T47D (cell line): ENCODE data around the gene SEC24D.

Experiments
- DNase-seq, 2 experiments: peaks; one replicate each; pipeline versions ENCODE4 v3.0.0 to v3.0.0-alpha.2; 2011 to 2012; ENCODE audit warnings: low read depth in 1 of 2, low spot score in 1 of 2
- JUND ChIP-seq: IDR thresholded peaks from 2 replicates; pipeline ENCODE4 v1.6.1; 2012; ENCODE audit warnings: low read depth
- in situ Hi-C: cut with HindIII; loops from 2 replicates; pipeline ENCODE4 v1.10.0; 2016; ENCODE audit warnings: low sequenced_read_pairs, low pct_unique_long_range_greater_than_20kb

The SEC24D gene

GRCh38 chr4:118858779-118859178 lies 22.9 kb upstream of the SEC24D start:
- TF ChIP-seq JUND = no peak
- in situ Hi-C loops = no loop called here

GRCh38 chr4:118857760-118858159 lies 21.8 kb upstream of the SEC24D start:
- no peak for TF ChIP-seq JUND
- in situ Hi-C loops = no loop called here
- no peak for DNase-seq

More at GRCh38 chr4:118858779-118859178, 22.9 kb upstream of the SEC24D start:
- no peak for DNase-seq

- peak in 1 of 2 experiments; percentile 15 for DNase-seq
- in situ Hi-C loops = no loop called here
- no peak for TF ChIP-seq JUND
These were observed 14.7 kb upstream of the SEC24D start for GRCh38 chr4:118850488-118851173.

- DNase-seq = no peak
These were observed 14.1 kb upstream of the SEC24D start for GRCh38 chr4:118849867-118850487.

GRCh38 chr4:118848901-118849300 lies 13.0 kb upstream of the SEC24D start:
- in situ Hi-C loops = no loop called here
- TF ChIP-seq JUND = no peak
- no peak for DNase-seq

More at GRCh38 chr4:118849867-118850487, 14.1 kb upstream of the SEC24D start:
- in situ Hi-C loops = no loop called here
- TF ChIP-seq JUND = no peak

GRCh38 chr4:118848242-118848641 lies 12.3 kb upstream of the SEC24D start:
- no peak for DNase-seq
- TF ChIP-seq JUND = no peak
- in situ Hi-C loops = no loop called here

- in situ Hi-C loops = no loop called here
- DNase-seq = no peak
- no peak for TF ChIP-seq JUND
These were observed 11.1 kb upstream of the SEC24D start for GRCh38 chr4:118846979-118847378.

GRCh38 chr4:118845552-118846050 lies 9.7 kb upstream of the SEC24D start:
- TF ChIP-seq JUND = no peak
- in situ Hi-C loops = no loop called here
- no peak for DNase-seq

GRCh38 chr4:118843237-118843636 lies 7.3 kb upstream of the SEC24D start:
- in situ Hi-C loops = no loop called here
- no peak for TF ChIP-seq JUND
- DNase-seq = no peak

GRCh38 chr4:118842055-118842454 lies 6.1 kb upstream of the SEC24D start:
- no peak for DNase-seq
- in situ Hi-C loops = no loop called here
- TF ChIP-seq JUND = no peak

- DNase-seq = no peak
- TF ChIP-seq JUND = no peak
- in situ Hi-C loops = no loop called here
These were observed 3.4 kb upstream of the SEC24D start for GRCh38 chr4:118839221-118839927.

GRCh38 chr4:118837121-118837507 lies 1.2 kb upstream of the SEC24D start:
- no peak for TF ChIP-seq JUND
- no peak for DNase-seq
- in situ Hi-C loops = no loop called here
